ENCODE data around the gene SOST.

DNA sequence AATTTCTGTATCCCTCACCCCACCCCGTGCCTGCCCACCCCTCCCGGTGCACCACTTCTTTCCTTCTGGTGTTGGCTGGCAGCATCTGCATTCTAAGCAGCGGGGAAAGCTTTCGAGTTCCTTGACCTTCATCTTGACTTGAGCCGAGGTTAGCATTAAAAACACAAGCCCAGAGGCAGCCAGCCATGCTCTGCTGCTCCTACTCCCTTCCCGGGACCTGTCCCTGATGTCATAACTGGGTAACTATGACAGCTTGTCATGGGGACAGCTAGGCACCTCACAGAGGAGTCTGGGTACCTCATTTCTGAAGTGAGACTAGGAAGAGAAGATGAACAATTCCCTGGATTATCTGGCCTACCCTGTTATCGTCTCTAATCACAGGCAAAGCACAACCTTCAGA is 21.5 kb upstream of the SOST start, which contains the start of gene CFAP97D1:
- TF ChIP-seq ZNF585B (tag by site-specific recombination; IDR thresholded peaks at IDR 0.05) (no peak), RBAK (tag by site-specific recombination; IDR thresholded peaks at IDR 0.05) (no peak), CTCF (tag by site-specific recombination; IDR thresholded peaks at IDR 0.05) (no peak), ZNF26 (tag by site-specific recombination; IDR thresholded peaks at IDR 0.05) (no peak), GFI1B (tag by site-specific recombination; IDR thresholded peaks at IDR 0.05) (no peak), ZNF184 (tag by site-specific recombination; IDR thresholded peaks at IDR 0.05) (no peak), ZNF341 (tag by site-specific recombination; IDR thresholded peaks at IDR 0.05; ENCODE audit: low read depth) (no peak), ZBTB7A (tag by site-specific recombination; IDR thresholded peaks at IDR 0.05; ENCODE audit: low read depth) (no peak), ZNF639 (tag by site-specific recombination; IDR thresholded peaks at IDR 0.05) (no peak), ZNF510 (tag by site-specific recombination; IDR thresholded peaks at IDR 0.05; ENCODE audit: insufficient replicate concordance) (no peak)
